Subcutaneous adipose tissue (tissue), 4 donors: ENCODE results near the gene CBFA2T3. TPM values are rescaled to one million over a fixed set of nuclear protein-coding genes. Genes with fewer than 3 reads are reported as not detected.

Experiments used
- CTCF ChIP-seq: fragments of 450-650 bp; IDR thresholded peaks from one replicate; pipeline ENCODE4 v1.5.1; 2016; ENCODE audit warnings: low read depth, mild to moderate bottlenecking, control low read depth, antibody characterized with exemption, moderate library complexity
- total RNA-seq, 4 donors: library from RNA; depleted of rRNA; stranded (reverse); fragments of >200 nt; gene quantifications; one replicate each; pipeline ENCODE4 v1.1.0, GENCODE V29; 2016

The CBFA2T3 gene
- total RNA-seq, 4 donors from 2014 or later: 0.49 to 6.6 (median 1.1) TPM

- no peak for TF ChIP-seq CTCF
Measured at GRCh38 chr16:88995194-88995593, 18.2 kb upstream of the CBFA2T3 start.

- TF ChIP-seq CTCF: no peak
Measured at GRCh38 chr16:88994695-88995094, 17.7 kb upstream of the CBFA2T3 start.

GRCh38 chr16:88993946-88994600, 17.1 kb upstream of the CBFA2T3 start:
- TF ChIP-seq CTCF: no peak

DNA sequence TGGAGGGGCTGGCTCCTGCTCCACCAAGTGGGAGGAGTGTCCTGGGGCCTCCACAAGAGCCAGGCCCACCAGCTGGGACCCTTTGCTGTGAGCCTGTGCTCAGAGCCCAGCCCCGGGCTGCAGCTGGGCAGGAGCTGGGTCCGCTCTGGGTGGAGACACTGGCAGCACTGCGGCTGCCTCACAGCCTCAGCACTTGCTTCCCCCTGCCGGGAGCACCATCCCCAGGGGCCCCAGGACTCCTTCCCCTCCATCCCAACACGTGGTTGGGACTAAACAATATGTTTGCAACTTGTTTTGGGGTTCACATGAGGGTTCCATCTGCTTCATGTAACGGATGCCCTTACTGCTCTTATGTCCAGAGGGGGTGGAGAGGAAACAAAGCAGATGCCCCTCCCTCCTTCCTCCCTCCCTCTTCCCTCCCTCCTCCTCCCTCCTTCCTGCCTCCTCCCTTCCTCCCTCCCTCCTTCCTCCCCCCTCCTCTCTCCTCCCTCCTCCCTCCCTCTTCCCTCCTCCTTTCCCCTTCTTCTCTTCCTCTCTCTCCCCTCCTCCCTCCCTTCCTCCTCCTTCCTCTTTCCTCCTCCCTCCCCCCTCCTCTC, 16.3 kb upstream of the CBFA2T3 start:
- no peak for TF ChIP-seq CTCF

- no peak for TF ChIP-seq CTCF
Measured at GRCh38 chr16:88992351-88993165, 15.6 kb upstream of the CBFA2T3 start.

DNA sequence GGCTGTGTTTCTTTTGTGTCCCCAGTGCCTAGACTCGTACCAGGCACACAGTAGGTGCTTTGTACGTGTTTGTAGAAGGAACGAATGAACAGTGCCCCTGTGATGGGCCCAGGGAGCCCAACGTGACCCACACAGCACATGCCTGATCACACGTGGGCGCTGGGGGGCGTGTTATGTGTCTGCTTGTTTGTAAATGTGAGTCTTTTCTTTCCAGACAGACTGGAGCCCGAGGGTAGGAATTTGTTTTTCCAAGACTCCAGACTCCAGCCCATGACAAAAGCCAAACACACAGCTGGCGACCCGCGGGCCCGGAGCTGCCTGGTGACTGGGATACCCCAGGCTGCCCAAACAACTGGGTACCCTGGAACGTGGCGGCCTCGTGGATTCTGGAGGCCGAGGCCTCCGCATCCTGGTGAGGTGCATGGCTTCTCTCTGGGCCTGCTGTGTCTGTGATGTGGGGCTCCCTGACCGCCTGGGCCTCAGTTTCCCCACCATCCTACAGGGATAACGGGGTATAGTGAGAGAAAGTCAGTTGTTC, 14.9 kb upstream of the CBFA2T3 start:
- no peak for TF ChIP-seq CTCF
